ENCODE results near the gene PITPNC1.
A peak's percentile ranks its signal among the peaks of the same experiment; 100 is the strongest.
"Not testable (repeated sequence)": the region's sequence is repeated elsewhere in the genome, so short reads cannot be mapped to it uniquely, and the experiment has no call there.

The PITPNC1 gene

GRCh38 chr17:67421869-67422273 is 44.8 kb downstream of the PITPNC1 start:
- DNase-seq (ENCODE audit: low read depth in 2 of 2), result peak; percentile 71 to 99
- TF ChIP-seq CTCF (IDR thresholded peaks at IDR 0.05; ENCODE audit: low read depth, low read length), result no peak
- H3K4me3 ChIP-seq (replicated peaks in 1 of 2; ENCODE audit: low read depth in 2 of 2, low read length in 2 of 2), result no peak overlapping the region

- not testable (repeated sequence) for H3K4me3 ChIP-seq (replicated peaks in 1 of 2; ENCODE audit: low read depth in 2 of 2, low read length in 2 of 2); DNase-seq (ENCODE audit: low read depth in 2 of 2)
Measured at GRCh38 chr17:67422296-67422695, 45.2 kb downstream of the PITPNC1 start.

- peak in 1 of 2 donors; percentile 15 for DNase-seq (ENCODE audit: low read depth in 2 of 2)
Measured at GRCh38 chr17:67422897-67423296, 45.8 kb downstream of the PITPNC1 start.

GRCh38 chr17:67425571-67426160 is 48.6 kb downstream of the PITPNC1 start:
- H3K4me3 ChIP-seq (replicated peaks in 1 of 2; ENCODE audit: low read depth in 2 of 2, low read length in 2 of 2), result no peak overlapping the region
- no peak for DNase-seq (ENCODE audit: low read depth in 2 of 2)

More at GRCh38 chr17:67422897-67423296, 45.8 kb downstream of the PITPNC1 start:
- TF ChIP-seq CTCF (IDR thresholded peaks at IDR 0.05; ENCODE audit: low read depth, low read length), result no peak
- no peak overlapping the region for H3K4me3 ChIP-seq (replicated peaks in 1 of 2; ENCODE audit: low read depth in 2 of 2, low read length in 2 of 2)

GRCh38 chr17:67427424-67427823 is 50.3 kb downstream of the PITPNC1 start:
- no peak overlapping the region for H3K4me3 ChIP-seq (replicated peaks in 1 of 2; ENCODE audit: low read depth in 2 of 2, low read length in 2 of 2)
- TF ChIP-seq CTCF (IDR thresholded peaks at IDR 0.05; ENCODE audit: low read depth, low read length), result no peak
- DNase-seq (ENCODE audit: low read depth in 2 of 2), result no peak

More at GRCh38 chr17:67425571-67426160, 48.6 kb downstream of the PITPNC1 start:
- no peak for TF ChIP-seq CTCF (IDR thresholded peaks at IDR 0.05; ENCODE audit: low read depth, low read length)

- not testable (repeated sequence) for H3K4me3 ChIP-seq (replicated peaks in 1 of 2; ENCODE audit: low read depth in 2 of 2, low read length in 2 of 2); DNase-seq (ENCODE audit: low read depth in 2 of 2)
Measured at GRCh38 chr17:67430515-67430914, 53.4 kb downstream of the PITPNC1 start.

GRCh38 chr17:67431249-67432015 is 54.4 kb downstream of the PITPNC1 start:
- peak; percentile 84 to 92 for DNase-seq (ENCODE audit: low read depth in 2 of 2)
- H3K4me3 ChIP-seq (replicated peaks in 1 of 2; ENCODE audit: low read depth in 2 of 2, low read length in 2 of 2), result no peak overlapping the region
- no peak for TF ChIP-seq CTCF (IDR thresholded peaks at IDR 0.05; ENCODE audit: low read depth, low read length)

Data from cardiac fibroblast (primary cell).